H9 (cell line): ENCODE results near the gene XBP1. TPM values are rescaled to one million over a fixed set of nuclear protein-coding genes. Genes with fewer than 3 reads are reported as not detected.
"Not testable (repeated sequence)": the region's sequence is repeated elsewhere in the genome, so short reads cannot be mapped to it uniquely, and the experiment has no call there.

Source experiments
- DNase-seq: peaks from one replicate; pipeline ENCODE4 v3.0.0-alpha.2; 2017
- H2AFZ ChIP-seq: one replicate; pipeline ENCODE4 v1.6.1; 2013; ENCODE audit warnings: mild to moderate bottlenecking, low read length, control low read depth, moderate library complexity
- H2AK5ac ChIP-seq: 2 replicates; pipeline ENCODE4 v1.6.1; 2013; ENCODE audit warnings: low read length, control low read depth, mixed read lengths; ENCODE audit not compliant: insufficient read length
- H2BK120ac ChIP-seq: one replicate; pipeline ENCODE4 v1.6.1; 2013; ENCODE audit warnings: low read depth, mild to moderate bottlenecking, low read length, control low read depth, inconsistent platforms; ENCODE audit not compliant: poor library complexity, severe bottlenecking
- H2BK12ac ChIP-seq: 2 replicates; pipeline ENCODE4 v1.6.1; 2013; ENCODE audit warnings: low read length, control low read depth, mixed read lengths, low read depth; ENCODE audit not compliant: insufficient read length
- H2BK15ac ChIP-seq: 2 replicates; pipeline ENCODE4 v1.6.1; 2013; ENCODE audit warnings: low read depth, low read length, control low read depth
- H2BK20ac ChIP-seq: one replicate; pipeline ENCODE4 v1.6.1; 2013; ENCODE audit warnings: low read depth, mild to moderate bottlenecking, low read length, control low read depth, inconsistent platforms; ENCODE audit not compliant: poor library complexity, severe bottlenecking
- H2BK5ac ChIP-seq: 2 replicates; pipeline ENCODE4 v1.6.1; 2013; ENCODE audit warnings: low read length, control low read depth, mixed read lengths; ENCODE audit not compliant: insufficient read length
- H3K14ac ChIP-seq: 2 replicates; pipeline ENCODE4 v1.6.1; 2013; ENCODE audit warnings: low read length, control low read depth; ENCODE audit not compliant: insufficient read depth
- H3K18ac ChIP-seq: 2 replicates; pipeline ENCODE4 v1.6.1; 2013; ENCODE audit warnings: low read depth, mild to moderate bottlenecking, mixed read lengths, low read length, control low read depth; ENCODE audit not compliant: insufficient read length
- H3K23ac ChIP-seq: 2 replicates; pipeline ENCODE4 v1.6.1; 2013; ENCODE audit warnings: low read length, control low read depth, mixed read lengths, low read depth; ENCODE audit not compliant: insufficient read length
- H3K23me2 ChIP-seq: 2 replicates; pipeline ENCODE4 v1.6.1; 2013; ENCODE audit warnings: low read depth, mild to moderate bottlenecking, mixed read lengths, low read length, control low read depth; ENCODE audit not compliant: insufficient read length, poor library complexity, severe bottlenecking
- H3K27ac ChIP-seq: 2 replicates; pipeline ENCODE4 v1.5.1; 2013; ENCODE audit warnings: low read length, control low read depth, mixed read lengths, low read depth; ENCODE audit not compliant: insufficient read length
- H3K27me3 ChIP-seq: 2 replicates; pipeline ENCODE4 v1.6.1; 2013; ENCODE audit warnings: low read length, control low read depth, inconsistent platforms; ENCODE audit not compliant: insufficient read depth
- H3K4ac ChIP-seq: 2 replicates; pipeline ENCODE4 v1.6.1; 2013; ENCODE audit warnings: low read depth, mild to moderate bottlenecking, control low read depth, inconsistent platforms, low read length, moderate library complexity
- H3K4me1 ChIP-seq: 2 replicates; pipeline ENCODE4 v1.6.1; 2013; ENCODE audit warnings: low read length, control low read depth, inconsistent platforms; ENCODE audit not compliant: insufficient read depth
- H3K4me2 ChIP-seq: 2 replicates; pipeline ENCODE4 v1.6.1; 2013; ENCODE audit warnings: low read length, control low read depth, mixed read lengths; ENCODE audit not compliant: insufficient read length, insufficient read depth
- H3K56ac ChIP-seq: 2 replicates; pipeline ENCODE4 v1.6.1; 2013; ENCODE audit warnings: low read depth, mild to moderate bottlenecking, mixed read lengths, low read length, control low read depth; ENCODE audit not compliant: insufficient read length
- H3K79me1 ChIP-seq: 2 replicates; pipeline ENCODE4 v1.6.1; 2013; ENCODE audit warnings: low read depth, mild to moderate bottlenecking, moderate library complexity, low read length, control low read depth, inconsistent platforms; ENCODE audit not compliant: insufficient read depth, poor library complexity, severe bottlenecking
- H3K79me2 ChIP-seq: 2 replicates; pipeline ENCODE4 v1.6.1; 2013; ENCODE audit warnings: low read length, control low read depth, inconsistent platforms; ENCODE audit not compliant: insufficient read depth
- H3K9ac ChIP-seq: 2 replicates; pipeline ENCODE4 v1.6.1; 2013; ENCODE audit warnings: low read length, control low read depth, mixed read lengths; ENCODE audit not compliant: insufficient read length; ENCODE audit errors: extremely low read depth
- H3K9me3 ChIP-seq: one replicate; pipeline ENCODE4 v1.6.1; 2013; ENCODE audit warnings: low read depth, low read length, inconsistent platforms; ENCODE audit not compliant: control insufficient read depth
- H3T11ph ChIP-seq: one replicate; pipeline ENCODE4 v1.6.1; 2013; ENCODE audit warnings: mild to moderate bottlenecking, low read length, control low read depth, inconsistent platforms
- H4K20me1 ChIP-seq: one replicate; pipeline ENCODE4 v1.6.1; 2013; ENCODE audit not compliant: control insufficient read depth, insufficient read length, insufficient read depth
- H4K5ac ChIP-seq: 2 replicates; pipeline ENCODE4 v1.6.1; 2013; ENCODE audit warnings: low read depth, mild to moderate bottlenecking, mixed read lengths, low read length, control low read depth; ENCODE audit not compliant: insufficient read length
- H4K8ac ChIP-seq: replicated peaks from 2 replicates; pipeline ENCODE4 v1.6.1; 2013; ENCODE audit warnings: low read length, control low read depth, mixed read lengths, low read depth; ENCODE audit not compliant: insufficient read length
- H4K91ac ChIP-seq: 2 replicates; pipeline ENCODE4 v1.6.1; 2013; ENCODE audit warnings: low read depth, mild to moderate bottlenecking, moderate library complexity, mixed read lengths, low read length, control low read depth; ENCODE audit not compliant: insufficient read length
- H3K27ac Mint-ChIP-seq, 3 experiments: 2 replicates in 2 of 3; 3 replicates in 1 of 3; pipeline ENCODE4 v1.8.0; 2020 to 2021; ENCODE audit warnings: mixed read lengths in 3 of 3, mild to moderate bottlenecking in 1 of 3, moderate library complexity in 1 of 3
- H3K27me3 Mint-ChIP-seq: 2 replicates; pipeline ENCODE4 v1.8.0; 2021; ENCODE audit warnings: low read depth, mild to moderate bottlenecking, moderate library complexity, mixed read lengths
- H3K36me3 Mint-ChIP-seq, 3 experiments: 2 replicates in 2 of 3; 3 replicates in 1 of 3; pipeline ENCODE4 v1.8.0; 2020 to 2021; ENCODE audit warnings: low read depth in 3 of 3, mixed read lengths in 3 of 3; ENCODE audit not compliant: insufficient read depth in 1 of 3
- H3K4me1 Mint-ChIP-seq, 2 experiments: 2 replicates each; pipeline ENCODE4 v1.8.0; 2020; ENCODE audit warnings: mixed read lengths in 2 of 2
- H3K4me3 Mint-ChIP-seq, 2 experiments: 2 replicates in 1 of 2; 3 replicates in 1 of 2; pipeline ENCODE4 v1.8.0; 2020 to 2021; ENCODE audit warnings: mild to moderate bottlenecking in 2 of 2, mixed read lengths in 2 of 2, moderate library complexity in 1 of 2
- H3K9me3 Mint-ChIP-seq, 2 experiments: 2 replicates in 1 of 2; 3 replicates in 1 of 2; pipeline ENCODE4 v1.8.0; 2020; ENCODE audit warnings: mild to moderate bottlenecking in 2 of 2, mixed read lengths in 2 of 2, moderate library complexity in 1 of 2
- WGBS: extraction: QIAGEN DNeasy Blood & Tissue Kit; methylation state at CpG from one replicate; pipeline ENCODE4 v1.1.7; 2013; ENCODE audit warnings: missing lambda C conversion rate, low lambda C conversion rate, mixed read lengths; ENCODE audit not compliant: insufficient read length; ENCODE audit errors: extremely low coverage; 5-methylcytosine and 5-hydroxymethylcytosine counted together
- total RNA-seq: library from RNA; stranded (reverse); gene quantifications from 2 replicates; pipeline ENCODE4 v1.2.1, GENCODE V29; 2021
- TF ChIP-seq, protein P1 (sequence below): fragments of 200-600 bp; sonication (generic); conservative IDR thresholded peaks from 3 replicates; pipeline ENCODE4 v1.8.0; 2021; ENCODE audit warnings: antibody characterized with exemption, mild to moderate bottlenecking

XBP1 gene
- total RNA-seq, 1 experiment from 2014 or later: 114 TPM

- no peaks in the 10 kb centered on the region for H3K27me3 ChIP-seq
- peaks cover 2 to 5% (median 5%) of the 10 kb centered on the region in 3 experiments; a peak in 4 of 7 replicates for H3K36me3 Mint-ChIP-seq
- no CpG with 5 or more reads among the region's 2 CpGs for WGBS
Measured at GRCh38 chr22:28846994-28847393, 46.6 kb upstream of the XBP1 start.

DNA sequence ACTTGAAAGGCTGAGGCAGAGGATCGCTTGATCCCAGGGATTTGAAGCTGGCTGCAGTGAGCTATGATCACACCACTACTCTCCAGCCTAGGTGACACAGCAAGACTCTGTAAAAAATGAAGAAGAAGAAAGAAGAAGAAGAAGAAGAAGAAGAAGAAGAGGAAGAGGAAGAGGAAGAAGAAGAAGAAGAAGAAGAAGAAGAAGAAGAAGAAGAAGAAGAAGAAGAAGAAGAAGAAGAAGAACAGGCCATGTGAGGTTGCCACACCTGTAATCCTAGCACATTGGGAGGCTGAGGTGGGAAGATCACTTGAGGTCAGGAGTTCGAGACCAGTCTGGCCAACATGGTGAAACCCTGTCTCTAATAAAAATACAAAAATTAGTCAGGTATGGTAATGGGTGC, 43.9 kb upstream of the XBP1 start:
- not testable (repeated sequence) for H2AK5ac ChIP-seq, H2BK5ac ChIP-seq, H3K4me1 ChIP-seq, H2BK120ac ChIP-seq, H3T11ph ChIP-seq, H3K4ac ChIP-seq, H3K36me3 Mint-ChIP-seq, H3K27me3 Mint-ChIP-seq, DNase-seq, H2BK20ac ChIP-seq, H3K9ac ChIP-seq, H3K27ac ChIP-seq, H4K8ac ChIP-seq, H3K23ac ChIP-seq, H4K20me1 ChIP-seq, H3K56ac ChIP-seq, H3K23me2 ChIP-seq, H2AFZ ChIP-seq, H4K5ac ChIP-seq, H3K4me3 Mint-ChIP-seq, H3K18ac ChIP-seq, H3K27me3 ChIP-seq, H3K14ac ChIP-seq, H4K91ac ChIP-seq, H2BK12ac ChIP-seq, H3K27ac Mint-ChIP-seq, H2BK15ac ChIP-seq, H3K9me3 ChIP-seq, H3K79me2 ChIP-seq, H3K79me1 ChIP-seq, H3K4me2 ChIP-seq, H3K4me1 Mint-ChIP-seq
- peaks cover 4 to 11% of the 10 kb centered on the region in 2 experiments; a peak in 3 of 5 replicates for H3K9me3 Mint-ChIP-seq
- WGBS: no CpG with 5 or more reads among the region's 2 CpGs

More at GRCh38 chr22:28846994-28847393, 46.6 kb upstream of the XBP1 start:
- H3K4me2 ChIP-seq: no peak overlapping the region
- no peak for DNase-seq
- TF ChIP-seq, protein P1, sequence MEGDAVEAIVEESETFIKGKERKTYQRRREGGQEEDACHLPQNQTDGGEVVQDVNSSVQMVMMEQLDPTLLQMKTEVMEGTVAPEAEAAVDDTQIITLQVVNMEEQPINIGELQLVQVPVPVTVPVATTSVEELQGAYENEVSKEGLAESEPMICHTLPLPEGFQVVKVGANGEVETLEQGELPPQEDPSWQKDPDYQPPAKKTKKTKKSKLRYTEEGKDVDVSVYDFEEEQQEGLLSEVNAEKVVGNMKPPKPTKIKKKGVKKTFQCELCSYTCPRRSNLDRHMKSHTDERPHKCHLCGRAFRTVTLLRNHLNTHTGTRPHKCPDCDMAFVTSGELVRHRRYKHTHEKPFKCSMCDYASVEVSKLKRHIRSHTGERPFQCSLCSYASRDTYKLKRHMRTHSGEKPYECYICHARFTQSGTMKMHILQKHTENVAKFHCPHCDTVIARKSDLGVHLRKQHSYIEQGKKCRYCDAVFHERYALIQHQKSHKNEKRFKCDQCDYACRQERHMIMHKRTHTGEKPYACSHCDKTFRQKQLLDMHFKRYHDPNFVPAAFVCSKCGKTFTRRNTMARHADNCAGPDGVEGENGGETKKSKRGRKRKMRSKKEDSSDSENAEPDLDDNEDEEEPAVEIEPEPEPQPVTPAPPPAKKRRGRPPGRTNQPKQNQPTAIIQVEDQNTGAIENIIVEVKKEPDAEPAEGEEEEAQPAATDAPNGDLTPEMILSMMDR: no peak
- peaks cover 4 to 12% of the 10 kb centered on the region in 2 experiments; a peak in 3 of 5 replicates for H3K9me3 Mint-ChIP-seq
- H3K23me2 ChIP-seq: no peaks in the 10 kb centered on the region
- no peak overlapping the region for H2AFZ ChIP-seq
- no peak overlapping the region for H3K9ac ChIP-seq
- no peak overlapping the region for H3K18ac ChIP-seq
- no peak overlapping the region for H3K23ac ChIP-seq
- no peaks in the 10 kb centered on the region for H3K9me3 ChIP-seq
- H3K27ac ChIP-seq: no peak overlapping the region
- H4K91ac ChIP-seq: no peak overlapping the region
- no peak overlapping the region for H2BK12ac ChIP-seq
- no peak overlapping the region for H2BK15ac ChIP-seq
- H3K4ac ChIP-seq: no peak overlapping the region
- no peak overlapping the region for H2AK5ac ChIP-seq
- H3K14ac ChIP-seq: no peak overlapping the region
- no peak overlapping the region for H4K5ac ChIP-seq
- peaks cover 1% of the 10 kb centered on the region; the same call in 1 of the 2 replicates for H3K27me3 Mint-ChIP-seq
- no peak overlapping the region for H3K56ac ChIP-seq
- H2BK20ac ChIP-seq: no peak overlapping the region
- no peaks in the 10 kb centered on the region for H3K4me1 ChIP-seq
- H4K8ac ChIP-seq: no peak overlapping the region
- no peaks in the 10 kb centered on the region for H4K20me1 ChIP-seq
- no peak overlapping the region for H3T11ph ChIP-seq
- no peaks in the 10 kb centered on the region; the same call in 1 of the 2 replicates for H3K79me2 ChIP-seq
- H3K79me1 ChIP-seq: no peaks in the 10 kb centered on the region
- no peak overlapping the region for H3K4me3 Mint-ChIP-seq
- no peak overlapping the region for H2BK120ac ChIP-seq
- no peaks in the 10 kb centered on the region for H3K4me1 Mint-ChIP-seq
- H2BK5ac ChIP-seq: no peak overlapping the region
- H3K27ac Mint-ChIP-seq: no peak overlapping the region
